ENCODE results near the gene EIF2AK3. TPM values are rescaled to one million over a fixed set of nuclear protein-coding genes. Genes with fewer than 3 reads are reported as not detected.

The EIF2AK3 gene
- total and polyA plus RNA-seq, 10 of the 15 experiments (the other 5 are each of a cell fraction or from before 2014, with no cell fraction given): 5.0 to 44.7 (median 22.4) TPM

DNA sequence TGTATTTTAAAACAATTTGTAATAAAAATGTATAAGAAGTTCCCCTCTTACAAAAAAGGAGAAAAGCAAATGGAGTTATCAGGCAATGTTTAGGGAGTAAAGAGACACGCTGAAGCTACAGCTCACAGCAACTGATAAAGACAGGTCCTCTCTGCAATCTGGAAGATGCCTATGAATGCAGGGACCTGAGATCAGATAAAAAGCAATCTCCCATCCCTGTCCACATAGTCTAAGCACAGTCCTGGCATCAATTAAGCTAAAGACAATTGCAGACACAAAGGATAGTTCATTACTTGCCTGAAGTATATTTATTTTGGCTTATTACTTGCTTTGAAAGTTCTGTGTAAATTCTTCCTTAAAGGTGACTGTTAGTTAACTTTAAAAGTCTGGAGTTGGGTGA lies 5.0 kb downstream of the EIF2AK3 start (continued):
- TF ChIP-seq, protein P1, sequence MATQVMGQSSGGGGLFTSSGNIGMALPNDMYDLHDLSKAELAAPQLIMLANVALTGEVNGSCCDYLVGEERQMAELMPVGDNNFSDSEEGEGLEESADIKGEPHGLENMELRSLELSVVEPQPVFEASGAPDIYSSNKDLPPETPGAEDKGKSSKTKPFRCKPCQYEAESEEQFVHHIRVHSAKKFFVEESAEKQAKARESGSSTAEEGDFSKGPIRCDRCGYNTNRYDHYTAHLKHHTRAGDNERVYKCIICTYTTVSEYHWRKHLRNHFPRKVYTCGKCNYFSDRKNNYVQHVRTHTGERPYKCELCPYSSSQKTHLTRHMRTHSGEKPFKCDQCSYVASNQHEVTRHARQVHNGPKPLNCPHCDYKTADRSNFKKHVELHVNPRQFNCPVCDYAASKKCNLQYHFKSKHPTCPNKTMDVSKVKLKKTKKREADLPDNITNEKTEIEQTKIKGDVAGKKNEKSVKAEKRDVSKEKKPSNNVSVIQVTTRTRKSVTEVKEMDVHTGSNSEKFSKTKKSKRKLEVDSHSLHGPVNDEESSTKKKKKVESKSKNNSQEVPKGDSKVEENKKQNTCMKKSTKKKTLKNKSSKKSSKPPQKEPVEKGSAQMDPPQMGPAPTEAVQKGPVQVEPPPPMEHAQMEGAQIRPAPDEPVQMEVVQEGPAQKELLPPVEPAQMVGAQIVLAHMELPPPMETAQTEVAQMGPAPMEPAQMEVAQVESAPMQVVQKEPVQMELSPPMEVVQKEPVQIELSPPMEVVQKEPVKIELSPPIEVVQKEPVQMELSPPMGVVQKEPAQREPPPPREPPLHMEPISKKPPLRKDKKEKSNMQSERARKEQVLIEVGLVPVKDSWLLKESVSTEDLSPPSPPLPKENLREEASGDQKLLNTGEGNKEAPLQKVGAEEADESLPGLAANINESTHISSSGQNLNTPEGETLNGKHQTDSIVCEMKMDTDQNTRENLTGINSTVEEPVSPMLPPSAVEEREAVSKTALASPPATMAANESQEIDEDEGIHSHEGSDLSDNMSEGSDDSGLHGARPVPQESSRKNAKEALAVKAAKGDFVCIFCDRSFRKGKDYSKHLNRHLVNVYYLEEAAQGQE (IDR thresholded peaks at IDR 0.05; ENCODE audit: low read depth, low read length): no peak
- TF ChIP-seq BHLHE40 (IDR thresholded peaks at IDR 0.05; ENCODE audit: borderline replicate concordance in 1 of 2, low read depth in 2 of 2, low read length in 1 of 2) (no peak), MEF2A (IDR thresholded peaks at IDR 0.05; ENCODE audit: insufficient read depth, low read depth, low read length) (no peak)
- TF ChIP-seq, protein P2, sequence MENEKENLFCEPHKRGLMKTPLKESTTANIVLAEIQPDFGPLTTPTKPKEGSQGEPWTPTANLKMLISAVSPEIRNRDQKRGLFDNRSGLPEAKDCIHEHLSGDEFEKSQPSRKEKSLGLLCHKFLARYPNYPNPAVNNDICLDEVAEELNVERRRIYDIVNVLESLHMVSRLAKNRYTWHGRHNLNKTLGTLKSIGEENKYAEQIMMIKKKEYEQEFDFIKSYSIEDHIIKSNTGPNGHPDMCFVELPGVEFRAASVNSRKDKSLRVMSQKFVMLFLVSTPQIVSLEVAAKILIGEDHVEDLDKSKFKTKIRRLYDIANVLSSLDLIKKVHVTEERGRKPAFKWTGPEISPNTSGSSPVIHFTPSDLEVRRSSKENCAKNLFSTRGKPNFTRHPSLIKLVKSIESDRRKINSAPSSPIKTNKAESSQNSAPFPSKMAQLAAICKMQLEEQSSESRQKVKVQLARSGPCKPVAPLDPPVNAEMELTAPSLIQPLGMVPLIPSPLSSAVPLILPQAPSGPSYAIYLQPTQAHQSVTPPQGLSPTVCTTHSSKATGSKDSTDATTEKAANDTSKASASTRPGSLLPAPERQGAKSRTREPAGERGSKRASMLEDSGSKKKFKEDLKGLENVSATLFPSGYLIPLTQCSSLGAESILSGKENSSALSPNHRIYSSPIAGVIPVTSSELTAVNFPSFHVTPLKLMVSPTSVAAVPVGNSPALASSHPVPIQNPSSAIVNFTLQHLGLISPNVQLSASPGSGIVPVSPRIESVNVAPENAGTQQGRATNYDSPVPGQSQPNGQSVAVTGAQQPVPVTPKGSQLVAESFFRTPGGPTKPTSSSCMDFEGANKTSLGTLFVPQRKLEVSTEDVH (IDR thresholded peaks at IDR 0.05; ENCODE audit: low read depth, partially characterized antibody): no peak
